ENCODE results near the gene ATP2B1.

The ATP2B1 gene

DNA sequence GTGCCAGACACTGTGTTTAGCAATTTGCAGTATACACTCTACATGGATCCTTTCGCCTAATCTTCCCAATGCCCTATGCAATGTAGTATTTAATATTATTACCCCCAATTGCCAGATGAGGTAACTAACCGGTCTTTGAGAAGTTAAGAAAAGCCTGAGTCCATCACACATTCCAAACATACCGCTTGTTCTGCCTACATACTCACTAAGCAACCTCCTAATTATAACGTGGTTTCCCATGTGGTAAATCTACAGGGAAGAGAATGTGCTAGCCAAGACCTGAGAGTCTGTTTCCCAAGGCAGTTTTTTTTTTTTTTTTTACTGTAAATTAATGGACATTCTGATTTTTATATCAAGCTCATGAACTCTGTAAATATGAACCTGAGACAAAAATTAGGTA lies 37.2 kb downstream of the ATP2B1 start:
- Mint-ChIP-seq H3K9me3 (peaks cover 3 to 5% of the 10 kb centered on the region in 2 donors), H3K4me1 (peaks cover 55 to 87% of the 10 kb centered on the region in 2 donors), H3K36me3 (peaks cover 41 to 43% of the 10 kb centered on the region in 2 donors), H3K27me3 (no peaks in the 10 kb centered on the region), H3K27ac (no peak overlapping the region), H3K4me3 (no peak overlapping the region)
- ATAC-seq (replicated peaks) (no peak), DNase-seq (no peak)

GRCh38 chr12:89669197-89669596 lies 39.4 kb downstream of the ATP2B1 start:
- peaks cover 55 to 82% of the 10 kb centered on the region in 2 donors for H3K4me1 Mint-ChIP-seq
- no peak for ATAC-seq (replicated peaks)
- peak overlapping the region; percentile 28 for H3K27ac Mint-ChIP-seq

DNA sequence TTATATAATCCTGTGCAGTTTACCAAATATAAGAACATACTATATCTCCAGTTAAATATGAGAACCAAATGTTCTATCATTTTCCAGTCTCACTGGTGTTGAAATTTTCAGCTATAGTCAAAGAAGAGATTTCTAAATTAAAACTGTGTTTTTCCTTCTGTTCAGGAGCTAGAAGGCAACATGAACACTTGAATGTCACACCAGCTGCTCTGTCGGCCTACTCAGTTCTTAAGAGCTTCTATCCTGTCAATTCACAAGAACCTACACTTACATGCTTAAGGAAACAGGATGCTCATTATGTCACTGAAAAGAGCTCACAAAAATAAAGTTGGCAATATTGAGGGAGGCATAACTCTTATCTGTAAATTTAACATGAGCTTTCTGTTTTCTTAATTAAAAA lies 43.1 kb downstream of the ATP2B1 start:
- DNase-seq: no peak
- H3K4me1 Mint-ChIP-seq: peaks cover 44 to 72% of the 10 kb centered on the region in 2 donors
- H3K9me3 Mint-ChIP-seq: peaks cover 3 to 5% of the 10 kb centered on the region in 2 donors
- H3K27ac Mint-ChIP-seq: no peak overlapping the region
- peaks cover 32 to 36% of the 10 kb centered on the region in 2 donors for H3K36me3 Mint-ChIP-seq
- no peak for ATAC-seq (replicated peaks)
- no peaks in the 10 kb centered on the region for H3K27me3 Mint-ChIP-seq
- H3K4me3 Mint-ChIP-seq: no peak overlapping the region

More at GRCh38 chr12:89669197-89669596, 39.4 kb downstream of the ATP2B1 start:
- no peaks in the 10 kb centered on the region for H3K27me3 Mint-ChIP-seq
- H3K36me3 Mint-ChIP-seq: peaks cover 44 to 48% of the 10 kb centered on the region in 2 donors
- DNase-seq: no peak
- no peak overlapping the region for H3K4me3 Mint-ChIP-seq
- H3K9me3 Mint-ChIP-seq: peaks cover 3 to 5% of the 10 kb centered on the region in 2 donors

- H3K4me3 Mint-ChIP-seq: no peak overlapping the region
- H3K27ac Mint-ChIP-seq: no peak overlapping the region
- DNase-seq (no peak), ATAC-seq (replicated peaks) (no peak)
- H3K27me3 Mint-ChIP-seq: no peaks in the 10 kb centered on the region
- H3K4me1 Mint-ChIP-seq: peaks cover 43 to 68% of the 10 kb centered on the region in 2 donors
- peaks cover 29 to 30% of the 10 kb centered on the region in 2 donors for H3K36me3 Mint-ChIP-seq
- H3K9me3 Mint-ChIP-seq: peaks cover 3 to 5% of the 10 kb centered on the region in 2 donors
These were observed 44.2 kb downstream of the ATP2B1 start for GRCh38 chr12:89664441-89664840.

DNA sequence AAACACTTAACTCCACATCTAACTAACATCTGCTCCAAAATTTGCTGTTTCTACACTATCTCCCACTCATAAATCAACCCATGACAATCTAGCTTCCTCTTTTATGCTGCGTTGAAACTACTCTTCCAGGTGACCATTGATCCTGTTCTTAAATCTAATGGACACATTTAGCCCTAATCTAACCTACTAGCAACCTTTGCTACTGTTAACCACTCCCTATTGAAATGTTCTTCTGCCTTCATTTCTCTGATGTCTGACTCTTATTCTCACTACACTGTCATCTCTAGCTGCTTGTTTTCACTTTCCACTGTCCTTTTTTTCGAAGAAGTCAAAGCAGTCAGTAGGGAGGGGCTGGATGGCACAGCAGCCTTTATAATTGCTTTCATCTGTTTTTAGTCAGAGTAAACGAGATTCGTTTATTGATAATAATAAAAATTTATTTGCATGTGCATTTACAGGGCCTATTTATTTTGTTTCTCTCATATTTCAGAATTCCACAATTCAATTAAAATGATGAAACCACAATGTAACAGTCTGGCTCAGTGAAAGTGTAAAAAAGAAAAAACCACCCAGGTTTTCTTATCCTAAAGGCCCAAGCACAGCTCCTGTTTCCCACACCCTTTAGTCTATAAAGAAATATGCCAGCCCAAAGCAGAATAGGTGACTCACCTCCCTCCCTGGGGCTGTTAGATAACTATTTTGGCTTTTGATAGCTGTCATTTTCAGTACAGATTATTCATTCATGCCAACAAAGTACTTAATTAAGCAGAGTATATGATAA lies 44.9 kb downstream of the ATP2B1 start:
- ATAC-seq (replicated peaks) (peak; percentile 75 to 83), DNase-seq (no peak)
- Mint-ChIP-seq H3K27me3 (no peaks in the 10 kb centered on the region), H3K36me3 (peaks cover 27 to 29% of the 10 kb centered on the region in 2 donors), H3K9me3 (peaks cover 2 to 5% of the 10 kb centered on the region in 2 donors), H3K4me1 (peaks cover 39 to 68% of the 10 kb centered on the region in 2 donors), H3K27ac (no peak overlapping the region), H3K4me3 (peak overlapping the region; percentile 23 to 27)

DNA sequence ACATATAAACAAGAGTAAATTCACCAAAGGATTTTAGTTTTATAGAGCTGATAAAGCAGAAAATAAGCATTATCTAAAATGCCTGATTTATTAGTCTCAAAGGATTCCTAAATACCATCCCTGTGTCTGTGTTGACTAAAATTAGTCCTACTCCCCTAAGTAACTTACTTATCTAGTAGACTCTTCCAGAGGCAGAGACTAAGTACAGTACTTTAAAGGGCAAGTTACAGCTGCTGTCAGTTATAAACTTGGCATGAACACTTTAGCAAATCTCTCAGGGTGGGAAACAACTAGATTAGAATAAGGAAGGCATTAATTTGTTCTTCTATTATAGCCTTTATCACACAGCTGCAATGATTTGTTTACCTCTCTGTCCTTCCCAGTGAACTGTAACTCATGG lies 46.0 kb downstream of the ATP2B1 start:
- peaks cover 40 to 70% of the 10 kb centered on the region in 2 donors for H3K4me1 Mint-ChIP-seq

DNA sequence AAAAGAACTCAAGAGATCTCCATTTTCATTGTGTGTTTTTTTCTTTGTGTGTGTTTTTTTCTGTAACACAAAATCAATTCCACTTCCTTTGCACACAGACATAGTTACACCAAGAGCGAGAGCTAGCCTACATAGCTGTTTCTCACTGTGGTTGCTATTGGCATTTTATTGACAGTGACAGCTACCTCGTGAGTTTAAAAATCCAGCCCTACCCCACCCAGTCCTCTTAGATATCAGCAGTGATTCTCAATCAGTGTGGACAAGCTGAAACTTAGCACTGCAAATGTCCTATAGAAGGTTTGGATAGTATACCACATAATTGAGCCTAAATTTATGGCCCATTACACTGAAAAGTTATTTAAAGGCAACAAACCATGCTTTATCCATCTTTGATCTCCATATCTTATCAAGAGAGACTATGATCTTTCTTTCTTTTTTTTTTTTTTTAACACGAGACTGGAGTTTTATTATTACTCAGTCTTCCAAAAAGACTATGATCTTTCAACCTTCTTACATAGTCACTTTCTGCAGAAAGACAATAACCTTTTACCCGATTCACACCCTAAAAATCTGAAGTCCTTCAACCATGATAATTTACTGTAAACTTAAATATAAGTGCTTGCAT lies 46.8 kb downstream of the ATP2B1 start:
- H3K27ac Mint-ChIP-seq: peak overlapping the region; percentile 47
- peaks cover 0 to 2% of the 10 kb centered on the region in 2 donors for H3K9me3 Mint-ChIP-seq
- no peaks in the 10 kb centered on the region for H3K27me3 Mint-ChIP-seq
- ATAC-seq (replicated peaks) (peak; percentile 23 to 57), DNase-seq (no peak)
- peaks cover 13 to 25% of the 10 kb centered on the region in 2 donors for H3K36me3 Mint-ChIP-seq
- H3K4me3 Mint-ChIP-seq: peak overlapping the region; percentile 11 to 60
- peaks cover 40 to 70% of the 10 kb centered on the region in 2 donors for H3K4me1 Mint-ChIP-seq

More for the DNA sequence above, 46.0 kb downstream of the ATP2B1 start:
- peaks cover 0 to 3% of the 10 kb centered on the region in 2 donors for H3K9me3 Mint-ChIP-seq
- no peak overlapping the region for H3K4me3 Mint-ChIP-seq
- H3K27me3 Mint-ChIP-seq: no peaks in the 10 kb centered on the region
- DNase-seq: no peak
- ATAC-seq (replicated peaks): no peak
- H3K36me3 Mint-ChIP-seq: peaks cover 21 to 28% of the 10 kb centered on the region in 2 donors
- peak overlapping the region; percentile 22 for H3K27ac Mint-ChIP-seq

- DNase-seq: no peak
- Mint-ChIP-seq H3K36me3 (peaks cover 18 to 38% of the 10 kb centered on the region in 2 donors), H3K4me3 (no peak overlapping the region), H3K9me3 (no peaks in the 10 kb centered on the region), H3K27ac (no peak overlapping the region), H3K27me3 (no peaks in the 10 kb centered on the region), H3K4me1 (peaks cover 35 to 61% of the 10 kb centered on the region in 2 donors)
- no peak for ATAC-seq (replicated peaks)
These were observed 50.9 kb downstream of the ATP2B1 start for GRCh38 chr12:89657739-89658138.

DNA sequence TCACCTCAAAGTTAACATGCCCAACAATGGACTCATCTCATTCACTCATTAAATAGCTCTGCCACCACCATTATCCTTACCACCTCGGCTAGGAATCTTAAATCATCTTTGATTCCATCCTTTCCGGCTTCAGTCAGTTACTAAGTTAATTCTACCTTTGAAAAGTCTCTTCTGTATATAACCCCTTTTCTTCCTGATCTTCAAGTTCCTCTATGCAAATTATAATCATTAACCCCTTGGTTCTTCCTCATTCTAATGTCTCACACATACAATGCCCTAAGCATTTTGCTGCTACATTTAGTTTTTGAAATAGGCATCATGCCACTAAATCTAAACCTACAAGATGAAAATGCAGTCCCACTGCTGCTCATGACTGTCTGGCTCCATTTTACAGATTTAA lies 51.6 kb downstream of the ATP2B1 start:
- H3K27me3 Mint-ChIP-seq: no peaks in the 10 kb centered on the region
- H3K36me3 Mint-ChIP-seq: peaks cover 21 to 44% of the 10 kb centered on the region in 2 donors
- DNase-seq: no peak
- peak overlapping the region; percentile 4 for H3K27ac Mint-ChIP-seq
- peaks cover 32 to 56% of the 10 kb centered on the region in 2 donors for H3K4me1 Mint-ChIP-seq
- peak overlapping the region; percentile 9 to 63 for H3K4me3 Mint-ChIP-seq
- ATAC-seq (replicated peaks): peak; percentile 60 to 61
- H3K9me3 Mint-ChIP-seq: no peaks in the 10 kb centered on the region

- Mint-ChIP-seq H3K9me3 (no peaks in the 10 kb centered on the region), H3K27me3 (no peaks in the 10 kb centered on the region), H3K4me1 (peaks cover 26 to 52% of the 10 kb centered on the region in 2 donors), H3K27ac (no peak overlapping the region), H3K4me3 (no peak overlapping the region), H3K36me3 (peaks cover 30 to 55% of the 10 kb centered on the region in 2 donors)
- DNase-seq: no peak
- no peak for ATAC-seq (replicated peaks)
These were observed 52.8 kb downstream of the ATP2B1 start for GRCh38 chr12:89655841-89656240.

DNA sequence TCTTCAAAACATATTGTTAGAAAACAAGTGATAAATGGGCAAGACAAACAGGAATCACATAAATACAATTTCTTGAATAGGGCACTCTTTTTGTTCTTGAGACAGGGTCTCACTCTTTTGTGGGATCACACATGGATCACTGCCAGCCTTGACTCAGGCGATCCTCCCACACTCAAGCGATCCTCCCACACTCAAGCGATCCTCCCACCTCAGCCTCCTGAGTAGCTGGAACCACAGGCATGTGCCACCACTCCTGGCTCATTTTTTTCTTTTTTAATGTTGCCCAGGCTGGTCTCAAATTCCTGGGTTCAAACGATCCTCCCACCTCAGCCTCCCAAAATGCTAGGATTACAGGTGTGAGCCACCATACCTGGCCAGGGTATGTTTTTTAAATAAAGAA lies 57.4 kb downstream of the ATP2B1 start:
- no peak overlapping the region for H3K27ac Mint-ChIP-seq
- peaks cover 0 to 2% of the 10 kb centered on the region in 2 donors for H3K9me3 Mint-ChIP-seq
- H3K36me3 Mint-ChIP-seq: peaks cover 46 to 67% of the 10 kb centered on the region in 2 donors
- no peak overlapping the region for H3K4me3 Mint-ChIP-seq
- DNase-seq (no peak), ATAC-seq (replicated peaks) (no peak)
- H3K4me1 Mint-ChIP-seq: peaks cover 23 to 52% of the 10 kb centered on the region in 2 donors
- no peaks in the 10 kb centered on the region for H3K27me3 Mint-ChIP-seq

DNA sequence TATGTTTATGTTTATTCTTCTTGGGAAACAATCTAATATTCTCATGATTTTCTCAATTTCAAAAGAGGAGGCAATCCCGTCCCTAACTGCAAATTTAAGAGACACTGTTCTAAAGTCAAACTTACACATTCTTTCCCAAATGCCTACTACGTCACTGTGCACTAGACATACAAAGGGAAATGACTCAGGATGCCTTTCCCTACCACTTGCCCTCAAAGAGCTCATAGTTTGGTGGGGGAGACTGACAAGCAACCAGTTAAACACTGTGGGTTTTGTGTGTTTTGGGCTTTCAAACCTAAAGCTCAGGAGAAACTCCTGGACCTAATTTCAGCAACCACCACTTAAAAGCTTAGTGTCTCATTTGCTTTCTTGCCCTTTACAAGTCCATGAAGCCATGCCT lies 58.4 kb downstream of the ATP2B1 start:
- Mint-ChIP-seq H3K36me3 (peaks cover 52 to 71% of the 10 kb centered on the region in 2 donors), H3K27me3 (no peaks in the 10 kb centered on the region)
- no peak for ATAC-seq (replicated peaks)

DNA sequence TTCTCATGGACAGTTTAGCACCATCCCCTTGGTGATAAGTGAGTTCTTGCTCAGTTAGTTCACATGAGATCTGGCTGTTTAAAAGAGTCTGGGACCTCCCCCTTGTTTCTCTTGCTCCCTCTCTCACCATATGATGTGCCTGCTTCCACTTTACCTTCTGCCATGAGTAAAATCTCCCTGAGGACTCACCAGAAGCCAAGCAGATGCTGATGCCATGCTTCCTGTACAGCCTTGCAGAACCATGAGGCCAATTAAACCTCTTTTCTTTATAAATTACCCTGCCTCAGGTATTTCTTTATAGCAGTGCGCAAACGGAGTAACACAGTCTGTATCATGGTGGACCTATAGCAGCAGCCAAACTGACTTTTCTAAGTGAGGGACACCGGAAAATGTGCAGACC lies 58.8 kb downstream of the ATP2B1 start:
- H3K27me3 Mint-ChIP-seq: no peaks in the 10 kb centered on the region
- H3K9me3 Mint-ChIP-seq: peaks cover 0 to 2% of the 10 kb centered on the region in 2 donors
- H3K27ac Mint-ChIP-seq: no peak overlapping the region
- no peak for ATAC-seq (replicated peaks)
- no peak for DNase-seq
- peaks cover 31 to 55% of the 10 kb centered on the region in 2 donors for H3K4me1 Mint-ChIP-seq
- no peak overlapping the region for H3K4me3 Mint-ChIP-seq
- peaks cover 48 to 67% of the 10 kb centered on the region in 2 donors for H3K36me3 Mint-ChIP-seq

More for the DNA sequence above, 58.4 kb downstream of the ATP2B1 start:
- Mint-ChIP-seq H3K4me1 (peaks cover 29 to 55% of the 10 kb centered on the region in 2 donors), H3K9me3 (peaks cover 0 to 2% of the 10 kb centered on the region in 2 donors), H3K4me3 (no peak overlapping the region), H3K27ac (no peak overlapping the region)
- DNase-seq: no peak

GRCh38 chr12:89649139-89649538 lies 59.5 kb downstream of the ATP2B1 start:
- Mint-ChIP-seq H3K27me3 (no peaks in the 10 kb centered on the region), H3K27ac (no peak overlapping the region), H3K4me1 (peaks cover 34 to 56% of the 10 kb centered on the region in 2 donors), H3K36me3 (peaks cover 47 to 69% of the 10 kb centered on the region in 2 donors), H3K4me3 (no peak overlapping the region), H3K9me3 (peaks cover 0 to 2% of the 10 kb centered on the region in 2 donors)
- ATAC-seq (replicated peaks) (peak in 1 of 2 donors; percentile 12), DNase-seq (no peak)
